ENCODE measurements around the gene MAGEA1.

DNA sequence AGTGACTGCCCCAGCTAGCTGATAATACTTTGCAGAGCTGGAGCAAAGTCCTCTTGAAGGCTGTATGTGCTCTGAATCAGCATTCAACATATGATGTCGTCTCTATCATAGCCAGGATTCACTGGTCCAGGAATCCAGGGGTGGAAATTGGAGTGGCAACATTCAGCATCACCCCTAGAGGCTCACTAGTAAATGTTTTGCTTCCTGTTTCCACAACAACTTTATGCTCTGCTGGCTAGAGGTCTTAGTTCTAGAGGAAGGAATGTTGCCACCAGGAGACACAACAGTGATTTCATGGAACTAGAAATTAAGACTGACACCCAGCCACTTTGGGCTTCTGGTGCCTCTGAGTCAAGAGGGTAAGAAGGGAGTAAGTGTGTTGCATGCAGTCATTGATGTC, 11.3 kb downstream of the MAGEA1 start:
- TF ChIP-seq, protein P1, sequence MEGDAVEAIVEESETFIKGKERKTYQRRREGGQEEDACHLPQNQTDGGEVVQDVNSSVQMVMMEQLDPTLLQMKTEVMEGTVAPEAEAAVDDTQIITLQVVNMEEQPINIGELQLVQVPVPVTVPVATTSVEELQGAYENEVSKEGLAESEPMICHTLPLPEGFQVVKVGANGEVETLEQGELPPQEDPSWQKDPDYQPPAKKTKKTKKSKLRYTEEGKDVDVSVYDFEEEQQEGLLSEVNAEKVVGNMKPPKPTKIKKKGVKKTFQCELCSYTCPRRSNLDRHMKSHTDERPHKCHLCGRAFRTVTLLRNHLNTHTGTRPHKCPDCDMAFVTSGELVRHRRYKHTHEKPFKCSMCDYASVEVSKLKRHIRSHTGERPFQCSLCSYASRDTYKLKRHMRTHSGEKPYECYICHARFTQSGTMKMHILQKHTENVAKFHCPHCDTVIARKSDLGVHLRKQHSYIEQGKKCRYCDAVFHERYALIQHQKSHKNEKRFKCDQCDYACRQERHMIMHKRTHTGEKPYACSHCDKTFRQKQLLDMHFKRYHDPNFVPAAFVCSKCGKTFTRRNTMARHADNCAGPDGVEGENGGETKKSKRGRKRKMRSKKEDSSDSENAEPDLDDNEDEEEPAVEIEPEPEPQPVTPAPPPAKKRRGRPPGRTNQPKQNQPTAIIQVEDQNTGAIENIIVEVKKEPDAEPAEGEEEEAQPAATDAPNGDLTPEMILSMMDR (IDR thresholded peaks at IDR 0.05), result no peak
- no peak for TF ChIP-seq POLR2A (IDR thresholded peaks at IDR 0.05)

All from stomach (tissue), 4 donors.